HEK293T (cell line): Measurements from ENCODE around the gene GGCT.
"Not testable (repeated sequence)": the region's sequence is repeated elsewhere in the genome, so short reads cannot be mapped to it uniquely, and the experiment has no call there.

Experiments
- CTCF ChIA-PET: fragments of 350-600 bp; formaldehyde crosslinking; extraction: SDS; loops from one replicate; lab custom pipeline; 2021; ENCODE audit warnings: antibody characterized with exemption, inconsistent platforms; lab: Yijun Ruan, JAX
- POLR2A ChIA-PET: fragments of 350-600 bp; formaldehyde crosslinking; extraction: SDS; loops from one replicate; lab custom pipeline; 2020; ENCODE audit warnings: antibody characterized with exemption, inconsistent platforms; lab: Yijun Ruan, JAX
- DNase-seq: peaks from one replicate; pipeline ENCODE4 v3.0.0; 2012; ENCODE audit warnings: mixed read lengths; ENCODE audit errors: extremely low spot score
- ARNT ChIP-seq: fragments of 450-650 bp; IDR thresholded peaks from 2 replicates; pipeline ENCODE4 v1.6.1; 2017; ENCODE audit warnings: mild to moderate bottlenecking
- BHLHE40 ChIP-seq: fragments of 450-650 bp; IDR thresholded peaks from 2 replicates; pipeline ENCODE4 v1.6.1; 2016; ENCODE audit warnings: mild to moderate bottlenecking, moderate library complexity, borderline replicate concordance
- CTBP1 ChIP-seq: fragments of 450-650 bp; IDR thresholded peaks from 2 replicates; pipeline ENCODE4 v1.6.1; 2016; ENCODE audit warnings: borderline replicate concordance
- ELF4 ChIP-seq: fragments of 450-650 bp; IDR thresholded peaks from 2 replicates; pipeline ENCODE4 v1.6.1; 2017; ENCODE audit warnings: antibody characterized with exemption
- FOXA1 ChIP-seq: fragments of 450-650 bp; IDR thresholded peaks from 2 replicates; pipeline ENCODE4 v1.6.1; 2016; ENCODE audit warnings: mild to moderate bottlenecking
- FOXK2 ChIP-seq: fragments of 450-650 bp; IDR thresholded peaks from 2 replicates; pipeline ENCODE4 v1.6.1; 2016; ENCODE audit warnings: mild to moderate bottlenecking
- FOXM1 ChIP-seq: fragments of 450-650 bp; IDR thresholded peaks from 2 replicates; pipeline ENCODE4 v1.6.1; 2017; ENCODE audit warnings: mild to moderate bottlenecking, borderline replicate concordance
- HDGF ChIP-seq: fragments of 450-650 bp; IDR thresholded peaks from 2 replicates; pipeline ENCODE4 v1.6.1; 2017; ENCODE audit warnings: antibody characterized with exemption, borderline replicate concordance
- L3MBTL2 ChIP-seq: fragments of 450-650 bp; conservative IDR thresholded peaks from 2 replicates; pipeline ENCODE4 v1.6.1; 2016; ENCODE audit warnings: mild to moderate bottlenecking
- LEF1 ChIP-seq: fragments of 450-650 bp; IDR thresholded peaks from 2 replicates; pipeline ENCODE4 v1.6.1; 2017; ENCODE audit warnings: mild to moderate bottlenecking, borderline replicate concordance
- NFRKB ChIP-seq: fragments of 450-650 bp; IDR thresholded peaks from 2 replicates; pipeline ENCODE4 v1.6.1; 2016; ENCODE audit warnings: mild to moderate bottlenecking, moderate library complexity
- SP1 ChIP-seq: fragments of 450-650 bp; IDR thresholded peaks from 2 replicates; pipeline ENCODE4 v1.6.1; 2017
- SUZ12 ChIP-seq: fragments of 450-650 bp; IDR thresholded peaks from 2 replicates; pipeline ENCODE4 v1.6.1; 2016; ENCODE audit warnings: mild to moderate bottlenecking
- TARDBP ChIP-seq: fragments of 450-650 bp; IDR thresholded peaks from 2 replicates; pipeline ENCODE4 v1.6.1; 2016
- ZNF384 ChIP-seq: fragments of 450-650 bp; IDR thresholded peaks from 2 replicates; pipeline ENCODE4 v1.6.1; 2016
- TF ChIP-seq, protein P1 (sequence below): fragments of 450-650 bp; IDR thresholded peaks from 2 replicates; pipeline ENCODE4 v1.6.1; 2016

The GGCT gene

GRCh38 chr7:30502470-30503251, 2.0 kb downstream of the GGCT start:
- ChIA-PET POLR2A (interaction anchor here (1.9 kb wide), 1 partner anchor 24 kb away, joined by 4 read pairs; the partner anchor contains the start of gene NOD1), CTCF (no interaction called here)
- TF ChIP-seq L3MBTL2 = peak; percentile 26; the same call in 1 of the 2 replicates
- TF ChIP-seq, protein P1, sequence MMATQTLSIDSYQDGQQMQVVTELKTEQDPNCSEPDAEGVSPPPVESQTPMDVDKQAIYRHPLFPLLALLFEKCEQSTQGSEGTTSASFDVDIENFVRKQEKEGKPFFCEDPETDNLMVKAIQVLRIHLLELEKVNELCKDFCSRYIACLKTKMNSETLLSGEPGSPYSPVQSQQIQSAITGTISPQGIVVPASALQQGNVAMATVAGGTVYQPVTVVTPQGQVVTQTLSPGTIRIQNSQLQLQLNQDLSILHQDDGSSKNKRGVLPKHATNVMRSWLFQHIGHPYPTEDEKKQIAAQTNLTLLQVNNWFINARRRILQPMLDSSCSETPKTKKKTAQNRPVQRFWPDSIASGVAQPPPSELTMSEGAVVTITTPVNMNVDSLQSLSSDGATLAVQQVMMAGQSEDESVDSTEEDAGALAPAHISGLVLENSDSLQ = no peak
- DNase-seq = no peak

- no peak for DNase-seq
- POLR2A ChIA-PET = no interaction called here
- no peak for TF ChIP-seq SUZ12
- TF ChIP-seq CTBP1 = no peak
- TF ChIP-seq FOXA1 = no peak
- TF ChIP-seq FOXM1 = no peak
- TF ChIP-seq L3MBTL2 = no peak
- TF ChIP-seq ARNT = no peak
- TF ChIP-seq FOXK2 = no peak
- CTCF ChIA-PET = interaction anchor here (1.5 kb wide), 1 partner anchor 9 kb away, joined by 5 read pairs; no protein-coding TSS in a partner anchor
These were observed 3.4 kb downstream of the GGCT start for GRCh38 chr7:30501264-30501663.

DNA sequence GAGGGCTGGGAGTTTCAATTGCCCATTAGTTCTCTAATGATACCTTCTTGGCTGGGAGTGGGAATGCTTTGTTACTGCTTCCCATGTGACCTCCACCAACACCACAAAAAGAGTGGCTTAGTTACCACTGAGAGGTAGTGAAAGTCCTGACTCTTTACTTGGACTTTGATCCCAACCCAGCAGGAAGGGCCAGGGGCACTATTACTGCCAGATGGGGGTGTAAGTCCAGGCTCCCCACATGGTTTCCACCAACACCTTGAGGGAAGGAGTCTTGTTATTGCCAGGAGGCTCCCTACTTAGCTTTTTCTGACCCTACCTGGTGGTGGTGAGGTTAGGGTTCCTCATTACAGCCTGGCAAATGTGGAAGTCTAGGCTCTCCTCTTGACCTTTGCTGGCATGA, 11.4 kb downstream of the GGCT start:
- TF ChIP-seq, protein P1 = no peak
- TF ChIP-seq HDGF = no peak
- no peak for TF ChIP-seq ZNF384
- no peak for TF ChIP-seq ELF4
- no peak for TF ChIP-seq SP1
- no peak for TF ChIP-seq FOXA1
- TF ChIP-seq BHLHE40 = no peak
- no peak for TF ChIP-seq SUZ12
- no peak for TF ChIP-seq FOXM1
- ChIA-PET POLR2A (no interaction called here), CTCF (no interaction called here)
- DNase-seq = no peak

- CTCF ChIA-PET = no interaction called here
- DNase-seq = no peak
- TF ChIP-seq NFRKB (no peak), FOXA1 (no peak), ELF4 (no peak), TARDBP (no peak)
- POLR2A ChIA-PET = no interaction called here
These were observed 13.2 kb downstream of the GGCT start for GRCh38 chr7:30491417-30491816.

DNA sequence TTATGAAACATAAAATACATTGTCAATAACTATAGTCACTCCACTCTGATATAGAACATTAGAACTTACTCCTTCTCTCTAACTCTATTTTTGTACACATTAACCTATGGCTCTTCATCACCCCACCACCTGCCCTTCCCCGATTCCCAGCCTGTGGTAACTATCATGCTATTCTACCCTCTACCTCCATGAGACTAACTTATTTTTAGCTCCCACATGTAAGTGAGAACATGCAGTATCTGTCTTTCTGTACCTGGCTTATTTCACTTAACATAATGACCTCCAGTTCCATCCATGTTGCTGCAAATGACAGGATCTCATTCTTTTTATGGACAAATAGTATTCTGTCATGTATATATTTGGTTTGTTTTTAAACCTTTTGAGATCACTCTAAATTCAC, 17.3 kb downstream of the GGCT start:
- DNase-seq = no peak
- no peak for TF ChIP-seq SUZ12
- TF ChIP-seq ELF4 = no peak
- TF ChIP-seq FOXK2 = no peak
- TF ChIP-seq HDGF = no peak
- no peak for TF ChIP-seq ARNT
- no peak for TF ChIP-seq FOXM1
- TF ChIP-seq L3MBTL2 = no peak
- TF ChIP-seq LEF1 = no peak
- no peak for TF ChIP-seq BHLHE40
- no peak for TF ChIP-seq TARDBP
- ChIA-PET POLR2A (interaction anchor here (2.0 kb wide), 1 partner anchor 10 kb away, joined by 4 read pairs; no protein-coding TSS in a partner anchor), CTCF (no interaction called here)

DNA sequence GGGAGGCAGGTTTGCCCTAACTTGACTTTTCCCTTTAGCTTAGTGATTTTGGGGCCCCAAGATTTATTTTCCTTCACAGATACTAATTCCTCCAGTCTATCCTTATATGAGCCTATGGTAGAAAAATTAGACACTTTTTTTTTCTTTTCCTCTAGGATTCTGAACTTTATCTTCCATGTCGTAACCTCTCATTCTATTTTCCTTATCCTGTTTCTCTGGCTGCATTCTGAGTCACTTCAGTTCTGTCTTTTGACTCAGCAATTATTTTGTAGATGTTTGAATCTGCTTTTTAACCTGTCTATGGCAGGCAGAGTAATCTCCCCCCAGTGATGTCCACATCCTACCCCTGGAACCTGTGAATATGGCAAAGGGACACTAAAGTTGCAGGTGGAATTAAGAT, 19.0 kb downstream of the GGCT start:
- TF ChIP-seq ELF4 (no peak), TARDBP (no peak)
- DNase-seq = no peak
- POLR2A ChIA-PET = no interaction called here
- CTCF ChIA-PET = no interaction called here

GRCh38 chr7:30481416-30481815, 23.2 kb downstream of the GGCT start:
- DNase-seq, POLR2A ChIA-PET, CTCF ChIA-PET: not testable (repeated sequence)
